ENCODE measurements around the gene CLMN. TPM values are rescaled to one million over a fixed set of nuclear protein-coding genes. Genes with fewer than 3 reads are reported as not detected.

CLMN gene
- total and polyA plus RNA-seq, 10 of the 15 experiments (the other 5 are each of a cell fraction or from before 2014, with no cell fraction given): 7.8 to 49.3 (median 18.5) TPM

GRCh38 chr14:95149441-95149840 is 170.3 kb downstream of the CLMN start (continued):
- TF ChIP-seq PBX3 (IDR thresholded peaks at IDR 0.05; ENCODE audit: insufficient replicate concordance, low read depth, low read length) (no peak), POLR2AphosphoS2 (IDR thresholded peaks at IDR 0.05; ENCODE audit: low read depth, low read length) (no peak), E2F8 (IDR thresholded peaks at IDR 0.05; ENCODE audit: low read depth, partially characterized antibody) (no peak), REST (IDR thresholded peaks at IDR 0.05; ENCODE audit: low read depth, low read length) (no peak), IKZF1 (conservative IDR thresholded peaks at IDR 0.05) (no peak), SMAD5 (IDR thresholded peaks at IDR 0.05; ENCODE audit: low read depth) (no peak), ZNF207 (IDR thresholded peaks at IDR 0.05; ENCODE audit: borderline replicate concordance) (no peak), BHLHE40 (IDR thresholded peaks at IDR 0.05; ENCODE audit: borderline replicate concordance in 1 of 2, low read depth in 2 of 2, low read length in 1 of 2) (no peak)

Data from GM12878 (cell line).